Ramos (cell line): ENCODE results near the gene ZNF697.
"Not testable (repeated sequence)": the region's sequence is repeated elsewhere in the genome, so short reads cannot be mapped to it uniquely, and the experiment has no call there.

Experiments
- in situ Hi-C: fragments of 300-500 bp; cut with MboI; formaldehyde crosslinking; loops from one replicate; pipeline ENCODE4 v1.14.3; 2022; ENCODE audit warnings: low sequenced_read_pairs; ENCODE audit not compliant: unreplicated experiment

Gene ZNF697

GRCh38 chr1:119633575-119633974 is 14.5 kb downstream of the ZNF697 start:
- in situ Hi-C loops, result no loop called here

- in situ Hi-C loops, result no loop called here
Measured at GRCh38 chr1:119632841-119633240, 15.2 kb downstream of the ZNF697 start.

GRCh38 chr1:119632103-119632490 is 16.0 kb downstream of the ZNF697 start:
- in situ Hi-C loops, result no loop called here

GRCh38 chr1:119631433-119632102 is 16.5 kb downstream of the ZNF697 start:
- in situ Hi-C loops, result no loop called here

- in situ Hi-C loops, result no loop called here
Measured at GRCh38 chr1:119631086-119631432, 17.0 kb downstream of the ZNF697 start.

- in situ Hi-C loops, result no loop called here
Measured at GRCh38 chr1:119626841-119627240, 21.2 kb downstream of the ZNF697 start.

GRCh38 chr1:119626011-119626545 is 22.0 kb downstream of the ZNF697 start:
- in situ Hi-C loops, result no loop called here

- in situ Hi-C loops, result no loop called here
Measured at GRCh38 chr1:119623678-119624077, 24.4 kb downstream of the ZNF697 start.

- in situ Hi-C loops, result no loop called here
Measured at GRCh38 chr1:119623193-119623515, 24.9 kb downstream of the ZNF697 start.

- in situ Hi-C loops, result no loop called here
Measured at GRCh38 chr1:119622311-119623192, 25.5 kb downstream of the ZNF697 start.

GRCh38 chr1:119621705-119622104 is 26.4 kb downstream of the ZNF697 start:
- in situ Hi-C loops, result no loop called here

- in situ Hi-C loops, result no loop called here
Measured at GRCh38 chr1:119617751-119618691, 30.0 kb downstream of the ZNF697 start.

- in situ Hi-C loops, result not testable (repeated sequence)
Measured at GRCh38 chr1:119616748-119617147, 31.3 kb downstream of the ZNF697 start.

GRCh38 chr1:119615100-119615499 is 33.0 kb downstream of the ZNF697 start:
- in situ Hi-C loops, result not testable (repeated sequence)

GRCh38 chr1:119613769-119614720 is 34.0 kb downstream of the ZNF697 start:
- in situ Hi-C loops, result loop anchor here (5.0 kb wide), 1 partner anchor 63 kb away; no protein-coding TSS in a partner anchor

GRCh38 chr1:119611701-119612113 is 36.4 kb downstream of the ZNF697 start:
- in situ Hi-C loops, result loop anchor here (5.0 kb wide), 1 partner anchor 66 kb away; no protein-coding TSS in a partner anchor

- in situ Hi-C loops, result not testable (repeated sequence)
Measured at GRCh38 chr1:119608816-119609215, 39.2 kb downstream of the ZNF697 start.

GRCh38 chr1:119607087-119607807 is 40.8 kb downstream of the ZNF697 start:
- in situ Hi-C loops, result not testable (repeated sequence)

GRCh38 chr1:119606394-119606793 is 41.7 kb downstream of the ZNF697 start:
- in situ Hi-C loops, result no loop called here
